ENCODE results near the gene APBB1IP.
"Not testable (repeated sequence)": the region's sequence is repeated elsewhere in the genome, so short reads cannot be mapped to it uniquely, and the experiment has no call there.

APBB1IP gene

DNA sequence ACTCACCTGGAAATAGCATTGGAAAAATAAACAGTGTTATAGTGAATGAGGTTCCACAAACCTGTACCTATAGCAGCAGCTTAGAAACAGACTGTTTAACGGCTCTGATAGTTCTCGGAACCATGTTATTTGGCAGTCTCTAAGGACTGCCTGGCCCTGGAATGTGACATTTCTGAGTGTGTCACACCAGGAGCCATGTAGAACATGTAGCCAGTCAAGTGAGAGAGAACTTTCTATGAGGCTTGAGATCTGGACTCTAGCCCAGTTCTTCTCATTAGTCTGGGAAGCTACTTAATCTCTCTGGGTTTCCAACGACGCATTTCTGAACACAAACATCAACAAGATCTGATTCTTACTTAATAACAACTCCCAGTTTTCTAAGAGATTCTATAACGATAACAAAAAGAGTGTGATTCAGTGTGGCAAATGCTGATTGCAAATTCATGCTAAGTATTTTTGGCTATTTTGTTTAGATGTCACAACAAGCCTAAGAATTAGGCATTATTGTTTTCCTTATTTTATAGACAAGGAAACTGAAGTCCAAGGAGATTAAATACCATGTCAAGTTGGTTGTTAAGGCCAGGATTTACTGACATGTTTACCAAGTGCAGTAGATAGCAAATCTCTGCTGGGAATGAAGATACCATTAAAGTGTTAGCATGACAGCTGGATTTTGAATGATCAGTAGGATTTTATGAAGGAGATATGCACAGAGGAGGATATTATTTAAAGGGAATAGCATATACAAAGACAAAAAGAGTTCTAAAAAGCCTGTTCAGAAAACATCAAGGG, 47.2 kb downstream of the APBB1IP start:
- TF ChIP-seq, protein P1, sequence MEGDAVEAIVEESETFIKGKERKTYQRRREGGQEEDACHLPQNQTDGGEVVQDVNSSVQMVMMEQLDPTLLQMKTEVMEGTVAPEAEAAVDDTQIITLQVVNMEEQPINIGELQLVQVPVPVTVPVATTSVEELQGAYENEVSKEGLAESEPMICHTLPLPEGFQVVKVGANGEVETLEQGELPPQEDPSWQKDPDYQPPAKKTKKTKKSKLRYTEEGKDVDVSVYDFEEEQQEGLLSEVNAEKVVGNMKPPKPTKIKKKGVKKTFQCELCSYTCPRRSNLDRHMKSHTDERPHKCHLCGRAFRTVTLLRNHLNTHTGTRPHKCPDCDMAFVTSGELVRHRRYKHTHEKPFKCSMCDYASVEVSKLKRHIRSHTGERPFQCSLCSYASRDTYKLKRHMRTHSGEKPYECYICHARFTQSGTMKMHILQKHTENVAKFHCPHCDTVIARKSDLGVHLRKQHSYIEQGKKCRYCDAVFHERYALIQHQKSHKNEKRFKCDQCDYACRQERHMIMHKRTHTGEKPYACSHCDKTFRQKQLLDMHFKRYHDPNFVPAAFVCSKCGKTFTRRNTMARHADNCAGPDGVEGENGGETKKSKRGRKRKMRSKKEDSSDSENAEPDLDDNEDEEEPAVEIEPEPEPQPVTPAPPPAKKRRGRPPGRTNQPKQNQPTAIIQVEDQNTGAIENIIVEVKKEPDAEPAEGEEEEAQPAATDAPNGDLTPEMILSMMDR (IDR thresholded peaks at IDR 0.05; ENCODE audit: low read depth, low read length, missing control alignments), result no peak
- no peak for DNase-seq (ENCODE audit: low read depth)
- H3K4me3 ChIP-seq (ENCODE audit: low read depth, low read length), result no peak overlapping the region

DNA sequence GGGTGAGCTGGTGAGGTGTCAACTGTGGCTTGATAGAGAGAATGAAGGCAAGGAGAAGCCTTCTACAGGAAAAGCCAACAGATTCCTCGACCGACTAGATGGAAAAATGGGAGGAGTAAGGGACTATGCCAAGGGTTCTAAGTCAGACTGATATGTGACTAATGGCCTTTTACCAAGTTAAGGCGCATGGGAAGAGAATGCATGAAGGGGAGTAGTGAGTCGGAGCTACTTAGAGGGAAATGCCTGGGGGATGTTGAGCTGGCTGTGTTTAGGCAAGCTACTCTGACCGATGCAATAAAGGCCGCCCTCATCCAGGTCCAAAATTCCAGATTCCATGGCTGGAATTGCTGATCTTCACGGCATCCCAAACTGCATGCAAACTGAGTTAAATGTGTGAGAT, 48.2 kb downstream of the APBB1IP start:
- no peak overlapping the region for H3K4me3 ChIP-seq (ENCODE audit: low read depth, low read length)
- DNase-seq (ENCODE audit: low read depth), result no peak
- TF ChIP-seq, protein P1 (IDR thresholded peaks at IDR 0.05; ENCODE audit: low read depth, low read length, missing control alignments), result no peak

DNA sequence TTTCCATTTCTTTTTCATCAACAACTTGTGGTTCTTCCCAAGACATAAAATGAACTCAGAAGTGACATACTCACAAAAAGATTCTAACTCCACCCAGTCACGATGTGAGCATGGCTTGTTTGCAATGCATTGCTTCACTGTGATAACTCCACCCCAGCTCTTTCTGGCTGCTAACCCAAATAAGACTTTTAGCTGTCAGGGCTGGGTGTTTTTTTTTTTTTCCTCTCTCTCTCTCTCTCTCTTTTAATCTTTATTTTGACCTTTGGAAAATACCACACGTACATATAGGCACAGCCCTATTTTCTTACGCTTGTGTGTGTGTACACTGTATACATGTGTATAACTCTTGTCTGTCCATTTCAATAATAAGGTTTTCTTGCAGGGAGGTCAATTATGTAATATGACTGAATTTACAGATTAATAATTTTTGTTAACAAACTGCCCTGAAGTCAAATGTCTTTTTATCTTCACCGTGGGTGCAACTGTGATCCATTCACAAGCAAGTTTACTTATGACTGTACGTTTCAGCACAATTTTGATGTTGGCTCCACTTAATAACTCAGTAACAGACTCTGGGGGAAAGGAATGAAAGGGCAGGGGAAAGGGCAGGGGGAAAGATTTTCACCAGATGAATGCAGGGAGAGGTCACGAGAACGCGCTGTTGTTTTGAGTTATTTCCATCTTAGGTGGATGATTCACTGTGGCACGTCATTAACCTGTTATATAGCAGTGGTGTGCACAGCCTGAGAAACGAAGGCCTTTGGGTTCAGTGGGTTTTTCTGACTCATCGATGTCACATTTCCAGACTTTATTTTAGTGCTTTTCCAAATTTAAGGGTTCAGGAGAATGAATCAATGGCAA, 49.1 kb downstream of the APBB1IP start:
- DNase-seq (ENCODE audit: low read depth), result peak; percentile 58
- TF ChIP-seq, protein P1 (IDR thresholded peaks at IDR 0.05; ENCODE audit: low read depth, low read length, missing control alignments), result no peak
- no peak overlapping the region; the same call in 1 of the 2 replicates for H3K4me3 ChIP-seq (ENCODE audit: low read depth, low read length)

DNA sequence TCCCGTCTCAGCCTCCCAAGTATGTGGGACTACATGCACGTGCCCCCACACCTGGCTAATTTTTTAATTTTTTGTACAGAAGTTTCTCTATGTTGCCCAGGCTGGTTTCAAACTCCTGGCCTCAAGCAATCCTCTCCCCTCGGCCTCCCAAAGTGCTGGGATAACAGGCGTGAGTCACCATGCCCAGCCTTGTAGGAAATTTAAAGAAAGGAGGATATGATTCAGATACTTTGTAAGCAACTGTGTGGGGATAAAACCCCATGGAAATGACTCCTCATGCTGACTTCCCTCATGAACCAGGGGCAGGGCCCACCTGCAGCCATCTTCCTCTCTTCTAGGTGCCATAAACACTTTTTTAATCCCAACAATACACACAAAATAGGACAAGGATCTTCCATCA, 50.2 kb downstream of the APBB1IP start:
- DNase-seq (ENCODE audit: low read depth), result no peak
- H3K4me3 ChIP-seq (ENCODE audit: low read depth, low read length), result no peak overlapping the region
- TF ChIP-seq, protein P1 (IDR thresholded peaks at IDR 0.05; ENCODE audit: low read depth, low read length, missing control alignments), result no peak

DNA sequence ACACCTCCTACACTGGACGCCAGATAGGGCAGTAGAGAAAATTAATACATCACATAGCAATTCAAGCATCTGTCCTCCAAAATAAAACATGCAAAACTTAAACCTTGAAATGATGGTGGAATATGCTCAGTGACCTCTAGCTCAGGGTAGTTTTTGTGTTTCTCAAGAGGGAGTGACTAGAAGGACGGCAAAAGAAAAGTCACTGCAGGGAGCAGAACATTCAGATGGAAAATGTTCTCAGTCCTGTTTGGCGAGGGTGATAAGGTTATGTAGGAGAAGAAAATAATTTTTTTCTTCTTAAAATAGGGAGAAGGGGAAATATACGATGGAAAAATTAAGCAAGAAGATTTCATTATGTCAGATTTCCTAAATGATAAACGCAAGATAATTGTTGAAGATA, 50.9 kb downstream of the APBB1IP start:
- H3K4me3 ChIP-seq (ENCODE audit: low read depth, low read length), result no peak overlapping the region
- TF ChIP-seq, protein P1 (IDR thresholded peaks at IDR 0.05; ENCODE audit: low read depth, low read length, missing control alignments), result no peak
- DNase-seq (ENCODE audit: low read depth), result no peak

DNA sequence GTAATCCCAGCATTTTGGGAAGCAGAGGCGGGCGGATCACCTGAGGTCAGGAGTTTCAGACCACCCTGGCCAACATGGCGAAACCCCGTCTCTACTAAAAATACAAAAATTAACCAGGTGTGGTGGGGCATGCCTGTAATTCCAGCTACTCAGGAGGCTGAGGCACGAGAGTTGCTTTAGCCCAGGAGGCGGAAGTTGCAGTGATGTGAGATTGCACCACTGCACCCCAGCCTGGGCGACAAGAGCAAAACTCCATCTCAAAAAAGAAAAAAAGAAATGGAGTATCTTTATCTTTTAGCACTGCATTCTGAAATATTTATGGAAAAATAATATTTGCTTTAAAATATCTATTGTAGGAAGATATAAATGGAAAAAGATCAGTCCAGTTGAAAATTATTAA, 52.2 kb downstream of the APBB1IP start:
- DNase-seq (ENCODE audit: low read depth); H3K4me3 ChIP-seq (ENCODE audit: low read depth, low read length): not testable (repeated sequence)

DNA sequence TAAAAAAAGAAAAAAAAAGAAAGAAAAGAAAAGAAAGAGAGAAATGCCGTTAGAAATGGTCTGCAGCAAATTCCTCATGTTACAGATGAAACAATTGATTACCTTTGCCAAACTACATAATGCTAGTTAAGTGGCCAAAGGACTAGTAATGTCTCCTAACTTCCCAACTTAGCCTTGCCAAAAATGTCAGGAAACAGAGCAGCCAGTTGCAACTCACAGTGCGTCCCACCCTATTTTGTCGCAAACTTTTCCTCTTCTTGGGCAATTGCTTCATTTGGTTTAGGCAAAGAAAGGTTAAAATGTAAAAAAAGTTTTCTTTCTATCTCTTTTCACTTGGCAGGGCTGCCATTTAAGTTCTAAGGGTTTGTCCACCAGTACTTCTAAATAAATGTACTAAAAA, 53.1 kb downstream of the APBB1IP start:
- TF ChIP-seq, protein P1 (IDR thresholded peaks at IDR 0.05; ENCODE audit: low read depth, low read length, missing control alignments), result no peak
- H3K4me3 ChIP-seq (ENCODE audit: low read depth, low read length), result no peak overlapping the region
- no peak for DNase-seq (ENCODE audit: low read depth)
